Mucosa of stomach (tissue), 1 donor: ENCODE data around the gene HIPK2.

ENCODE experiments used
- H3K27me3 ChIP-seq: one replicate; pipeline ENCODE4 v1.7.0; 2013; ENCODE audit warnings: mild to moderate bottlenecking, low read length; ENCODE audit not compliant: control insufficient read depth, insufficient read depth
- H3K36me3 ChIP-seq: one replicate; pipeline ENCODE4 v1.7.0; 2013; ENCODE audit warnings: low read length; ENCODE audit not compliant: control insufficient read depth, insufficient read depth
- H3K4me1 ChIP-seq: one replicate; pipeline ENCODE4 v1.7.0; 2013; ENCODE audit warnings: mild to moderate bottlenecking, low read length; ENCODE audit not compliant: control insufficient read depth, insufficient read depth
- H3K4me3 ChIP-seq: one replicate; pipeline ENCODE4 v1.7.0; 2013; ENCODE audit warnings: low read length
- H3K9ac ChIP-seq: one replicate; pipeline ENCODE4 v1.7.0; 2013; ENCODE audit warnings: mild to moderate bottlenecking, low read length, moderate library complexity
- H3K9me3 ChIP-seq: one replicate; pipeline ENCODE4 v1.7.0; 2013; ENCODE audit warnings: mild to moderate bottlenecking, low read length, moderate library complexity; ENCODE audit not compliant: control insufficient read depth
- donor health status: Pancreatic carcinoma.

Gene HIPK2

DNA sequence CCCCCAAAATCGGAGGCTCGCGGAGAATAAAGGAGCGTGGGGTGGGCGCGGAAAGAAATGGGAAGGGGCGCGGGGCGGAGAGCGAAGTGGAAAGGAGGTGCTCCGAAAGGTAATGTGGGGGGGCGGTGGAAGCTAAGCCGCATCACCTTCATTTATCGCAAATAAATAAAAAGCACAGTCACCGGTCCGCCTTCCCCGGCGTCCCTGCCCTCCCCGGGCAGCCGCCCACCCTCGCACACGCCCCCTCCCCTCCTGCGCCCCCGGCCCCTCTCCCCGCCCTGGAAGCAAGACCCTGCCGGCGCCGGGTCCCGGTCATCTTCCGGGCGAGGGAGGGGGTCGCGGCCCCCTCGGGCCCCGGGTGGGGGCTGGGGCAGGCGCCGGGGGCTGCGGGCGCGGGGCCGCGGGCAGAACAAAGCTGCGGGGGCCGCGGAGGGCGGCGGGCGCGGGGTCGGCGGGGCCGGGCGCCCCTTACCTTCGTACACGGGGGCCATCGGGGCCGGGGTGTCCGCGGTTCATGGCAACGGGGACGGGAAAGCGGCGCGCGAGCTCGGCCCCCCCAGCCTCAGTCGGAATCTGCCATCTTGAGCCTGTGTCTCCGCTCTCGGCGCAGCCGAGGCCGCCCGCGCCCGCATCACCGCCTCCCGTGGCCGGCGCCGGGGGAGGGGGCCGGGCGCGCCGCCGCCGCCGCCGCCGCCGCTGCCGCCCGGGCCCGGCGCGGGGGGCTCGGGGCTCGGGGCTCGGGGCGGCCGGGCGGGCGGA is 486 bp downstream of the HIPK2 start:
- Histone ChIP-seq H3K36me3 (no peaks in the 10 kb centered on the region), H3K4me3 (peak overlapping the region; percentile 97), H3K9ac (peak overlapping the region; percentile 98), H3K9me3 (no peaks in the 10 kb centered on the region), H3K27me3 (no peaks in the 10 kb centered on the region), H3K4me1 (peaks cover 29% of the 10 kb centered on the region)

DNA sequence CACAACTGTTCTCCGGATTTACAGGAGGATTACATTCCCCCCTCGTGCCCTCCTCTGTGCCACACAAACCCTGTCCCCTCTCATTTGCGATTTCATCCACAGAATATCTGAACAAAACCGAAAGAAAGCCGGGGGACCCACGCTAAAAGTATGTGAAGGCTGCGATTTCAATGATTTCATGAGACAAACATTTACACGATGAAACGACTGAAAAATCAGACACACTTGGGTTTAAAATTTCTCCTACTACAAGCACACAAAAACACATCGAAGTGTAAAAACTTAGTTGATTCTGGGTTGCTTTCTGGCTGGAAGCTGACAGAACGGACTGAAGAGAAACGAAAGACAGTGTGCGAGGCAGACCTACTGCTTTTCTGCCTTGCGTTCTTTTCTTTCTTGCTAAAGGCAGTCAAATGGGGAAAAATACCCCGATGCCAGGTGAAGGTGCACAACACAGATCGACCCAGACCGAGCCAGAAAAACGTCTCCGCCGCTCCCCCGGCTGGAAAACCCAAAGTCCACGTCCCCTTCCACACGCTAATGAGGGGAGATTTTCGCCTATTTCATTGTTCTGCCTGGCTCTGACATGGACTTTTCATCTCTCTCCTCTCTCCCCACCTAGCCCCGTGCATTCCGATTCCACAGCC is 1.2 kb downstream of the HIPK2 start:
- Histone ChIP-seq H3K9ac (peak overlapping the region; percentile 98), H3K27me3 (no peaks in the 10 kb centered on the region), H3K4me1 (peaks cover 36% of the 10 kb centered on the region)

DNA sequence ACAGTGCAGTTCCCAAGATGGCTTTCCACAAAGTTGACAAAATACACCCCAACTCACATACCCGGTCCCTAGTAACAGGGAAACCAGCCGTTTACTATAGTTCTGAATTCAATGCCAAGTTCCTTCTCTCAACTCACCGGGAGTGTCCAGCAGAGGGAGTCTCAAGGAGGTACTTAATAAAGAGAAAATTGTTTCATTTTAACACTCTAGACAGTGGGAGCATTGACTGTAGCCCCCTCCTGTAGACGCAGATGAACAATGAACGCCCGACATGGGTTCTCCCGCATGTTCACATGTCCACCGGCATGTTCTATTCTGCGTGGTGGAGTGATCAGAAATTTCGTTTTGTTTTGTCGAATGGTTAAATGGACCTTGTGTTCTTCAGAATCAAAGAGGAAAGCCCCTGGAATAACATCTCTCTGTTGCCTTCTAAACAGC is 1.9 kb downstream of the HIPK2 start:
- Histone ChIP-seq H3K4me1 (peaks cover 44% of the 10 kb centered on the region), H3K27me3 (no peaks in the 10 kb centered on the region), H3K9ac (peak overlapping the region; percentile 98), H3K9me3 (no peaks in the 10 kb centered on the region), H3K4me3 (peak overlapping the region; percentile 97), H3K36me3 (no peaks in the 10 kb centered on the region)

More for the DNA sequence above, 1.2 kb downstream of the HIPK2 start:
- Histone ChIP-seq H3K9me3 (no peaks in the 10 kb centered on the region), H3K36me3 (no peaks in the 10 kb centered on the region), H3K4me3 (peak overlapping the region; percentile 97)

DNA sequence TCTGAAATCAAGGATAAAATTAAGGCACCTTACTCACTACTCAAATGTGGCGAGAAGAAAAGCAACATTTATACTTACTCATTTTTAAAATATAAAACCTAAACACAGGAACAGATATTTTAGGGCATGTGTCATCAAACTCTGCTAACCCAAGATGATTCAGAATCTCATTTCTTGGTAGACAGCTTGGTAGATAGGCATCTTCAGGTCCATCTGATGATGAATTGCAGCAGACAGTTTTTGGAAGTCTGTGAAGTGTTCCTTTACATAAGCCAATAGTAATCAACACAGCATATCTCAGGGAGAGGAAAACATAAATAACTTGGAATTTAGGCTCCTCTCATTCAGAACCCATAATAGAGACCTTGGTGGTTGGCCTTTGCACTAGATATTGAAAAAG is 3.4 kb downstream of the HIPK2 start:
- Histone ChIP-seq H3K4me1 (peaks cover 44% of the 10 kb centered on the region), H3K9me3 (no peaks in the 10 kb centered on the region), H3K36me3 (no peaks in the 10 kb centered on the region), H3K27me3 (no peaks in the 10 kb centered on the region), H3K9ac (no peak overlapping the region), H3K4me3 (no peak overlapping the region)

DNA sequence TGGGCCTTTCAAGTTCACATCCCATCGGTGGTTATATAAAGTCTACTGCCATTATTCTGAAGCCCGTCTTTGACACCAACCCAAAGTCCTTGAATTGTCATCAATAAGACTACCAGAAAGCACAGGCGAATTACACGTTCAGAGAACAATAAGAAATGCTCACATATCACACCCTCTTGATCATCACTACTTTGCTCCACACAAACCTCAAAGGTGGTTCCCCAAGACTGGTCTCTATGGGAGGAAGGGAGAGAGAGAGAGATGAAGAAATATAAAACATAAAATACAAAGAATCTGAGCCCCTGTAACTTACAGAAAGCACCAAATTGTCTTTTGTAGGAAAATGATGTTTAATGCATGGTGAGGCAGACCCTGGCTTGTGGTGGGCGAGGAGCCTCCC is 4.4 kb downstream of the HIPK2 start:
- Histone ChIP-seq H3K36me3 (no peaks in the 10 kb centered on the region), H3K4me3 (no peak overlapping the region), H3K9me3 (no peaks in the 10 kb centered on the region), H3K4me1 (peaks cover 54% of the 10 kb centered on the region), H3K27me3 (no peaks in the 10 kb centered on the region), H3K9ac (no peak overlapping the region)

DNA sequence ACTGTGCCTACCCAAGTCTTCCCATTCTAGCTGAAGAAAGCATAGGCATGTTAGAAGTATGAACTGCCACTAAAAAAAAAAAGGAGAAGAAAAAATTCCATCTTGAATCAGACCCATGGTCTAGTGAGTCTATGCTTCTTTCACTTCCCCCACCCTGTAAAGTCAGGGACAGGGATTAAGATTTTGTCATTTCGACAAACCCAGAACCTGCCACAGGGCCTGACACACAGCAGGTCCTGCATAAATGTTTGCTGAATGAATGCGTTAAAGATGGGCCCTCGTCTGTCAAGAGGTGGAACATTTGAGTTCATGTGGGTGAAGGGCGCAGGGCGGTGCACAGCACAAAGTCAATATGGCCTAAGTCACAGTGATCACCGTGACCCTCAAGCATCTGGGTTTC is 4.9 kb downstream of the HIPK2 start:
- H3K4me3 ChIP-seq: no peak overlapping the region
- no peaks in the 10 kb centered on the region for H3K27me3 ChIP-seq
- peaks cover 59% of the 10 kb centered on the region for H3K4me1 ChIP-seq
- no peaks in the 10 kb centered on the region for H3K9me3 ChIP-seq
- H3K36me3 ChIP-seq: no peaks in the 10 kb centered on the region
- no peak overlapping the region for H3K9ac ChIP-seq

DNA sequence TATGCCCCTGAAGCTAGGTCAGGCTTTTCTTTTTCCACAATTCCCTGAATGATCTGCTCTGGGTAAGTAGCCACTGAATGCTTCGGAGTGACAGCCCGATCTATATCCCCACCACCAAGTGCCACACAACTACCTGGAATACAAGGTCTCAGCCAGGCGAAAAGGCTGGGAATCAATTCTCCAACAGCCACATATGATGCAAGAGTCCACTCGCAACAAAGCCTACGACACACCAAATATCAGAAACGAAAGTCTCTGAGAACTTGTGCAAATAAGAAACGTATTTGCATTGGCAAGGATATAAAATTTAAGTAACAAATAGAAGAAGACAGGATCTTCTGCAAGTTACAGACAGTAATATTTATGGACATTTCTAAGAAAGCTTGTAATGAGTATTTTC is 5.7 kb downstream of the HIPK2 start:
- no peak overlapping the region for H3K4me3 ChIP-seq
- H3K27me3 ChIP-seq: no peaks in the 10 kb centered on the region
- peaks cover 66% of the 10 kb centered on the region for H3K4me1 ChIP-seq
- no peaks in the 10 kb centered on the region for H3K9me3 ChIP-seq
- H3K9ac ChIP-seq: peak overlapping the region; percentile 53
- H3K36me3 ChIP-seq: no peaks in the 10 kb centered on the region

DNA sequence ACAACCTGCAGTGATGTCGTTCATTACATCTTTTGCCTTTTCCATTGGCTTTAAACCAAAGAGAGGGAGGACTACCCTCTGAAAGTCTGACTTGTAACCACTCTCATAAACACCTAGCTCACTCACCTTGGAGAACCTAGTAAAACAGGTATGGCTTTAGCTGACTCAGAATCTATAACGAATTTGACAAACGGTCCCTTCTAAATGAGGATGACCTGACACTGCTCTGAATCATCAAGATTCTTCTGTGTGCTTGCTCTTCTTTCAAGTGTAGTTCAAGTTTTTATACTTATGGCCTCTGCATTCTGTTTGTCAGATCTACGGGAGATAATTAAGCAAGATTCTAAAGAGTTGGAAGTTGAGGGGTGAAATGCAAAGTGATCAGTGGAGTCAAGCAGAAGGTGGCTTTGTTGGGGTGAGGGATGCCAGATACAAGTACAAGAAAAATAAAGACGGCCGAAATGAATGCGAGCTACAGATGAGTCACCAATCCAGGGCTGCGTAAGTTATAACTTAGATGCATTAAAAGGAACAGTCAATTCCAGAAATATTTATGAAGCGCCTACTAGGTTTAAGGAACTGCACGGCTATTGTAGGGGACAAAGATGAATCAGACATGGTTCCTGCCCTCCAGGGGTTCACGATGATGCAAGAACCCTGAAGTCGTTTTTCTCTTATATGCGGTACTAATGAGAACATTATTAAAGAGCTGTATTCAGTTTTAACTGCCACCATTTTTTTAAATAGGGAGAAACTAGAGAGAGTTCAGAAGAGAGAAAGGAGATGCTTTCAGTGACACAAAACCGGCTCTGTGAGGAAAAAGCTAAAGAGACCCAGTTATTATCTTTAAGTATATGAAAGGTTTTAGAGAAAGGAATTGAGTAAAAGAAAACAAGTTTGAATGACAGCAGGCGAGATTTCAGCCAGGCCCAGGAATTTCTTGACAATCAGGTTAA is 6.5 kb downstream of the HIPK2 start:
- Histone ChIP-seq H3K27me3 (no peaks in the 10 kb centered on the region), H3K9ac (peak overlapping the region; percentile 53), H3K4me3 (no peak overlapping the region), H3K4me1 (peaks cover 67% of the 10 kb centered on the region), H3K36me3 (no peaks in the 10 kb centered on the region), H3K9me3 (no peaks in the 10 kb centered on the region)

DNA sequence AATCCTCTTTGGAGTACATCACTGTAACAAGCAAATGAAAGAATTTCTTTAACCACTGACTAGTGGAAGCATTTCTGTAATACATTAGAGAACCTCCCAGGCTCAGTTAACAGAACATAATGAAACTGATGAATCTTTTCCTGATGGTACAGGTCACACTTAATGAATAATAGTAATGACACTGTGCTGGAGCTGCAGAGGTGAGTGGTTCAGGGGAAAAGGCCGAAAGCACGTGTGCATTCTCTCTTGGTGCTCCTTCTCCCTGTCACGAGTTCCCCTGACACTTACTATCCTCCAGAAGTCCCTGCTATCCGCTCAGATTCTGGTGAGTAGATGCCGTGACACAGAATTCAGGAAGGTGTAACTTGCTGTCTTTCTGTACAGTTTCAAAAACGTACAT is 8.0 kb downstream of the HIPK2 start:
- no peaks in the 10 kb centered on the region for H3K36me3 ChIP-seq
- H3K27me3 ChIP-seq: no peaks in the 10 kb centered on the region
- H3K4me1 ChIP-seq: peaks cover 58% of the 10 kb centered on the region
- H3K4me3 ChIP-seq: no peak overlapping the region
- H3K9me3 ChIP-seq: no peaks in the 10 kb centered on the region
- no peak overlapping the region for H3K9ac ChIP-seq

DNA sequence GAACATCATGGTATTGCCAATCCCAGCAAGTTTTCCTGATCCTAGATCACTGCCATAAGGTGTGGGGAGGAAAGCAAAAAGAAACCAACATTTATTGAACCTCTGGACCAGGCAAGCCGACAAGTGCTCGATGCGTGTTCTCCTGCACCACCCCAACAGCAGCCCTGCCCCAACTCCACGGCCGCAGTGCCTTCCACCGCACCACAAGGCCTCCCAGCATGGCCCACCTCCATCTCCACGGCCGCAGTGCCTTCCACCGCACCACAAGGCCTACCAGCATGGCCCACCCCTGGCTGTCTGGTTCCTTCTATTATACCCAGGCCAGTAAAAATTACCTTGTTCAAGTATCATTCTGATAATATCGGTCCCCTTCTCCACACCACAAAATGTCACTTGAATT is 8.7 kb downstream of the HIPK2 start:
- no peaks in the 10 kb centered on the region for H3K9me3 ChIP-seq
- H3K36me3 ChIP-seq: no peaks in the 10 kb centered on the region
- peaks cover 52% of the 10 kb centered on the region for H3K4me1 ChIP-seq
- H3K4me3 ChIP-seq: no peak overlapping the region
- H3K27me3 ChIP-seq: no peaks in the 10 kb centered on the region
- no peak overlapping the region for H3K9ac ChIP-seq

DNA sequence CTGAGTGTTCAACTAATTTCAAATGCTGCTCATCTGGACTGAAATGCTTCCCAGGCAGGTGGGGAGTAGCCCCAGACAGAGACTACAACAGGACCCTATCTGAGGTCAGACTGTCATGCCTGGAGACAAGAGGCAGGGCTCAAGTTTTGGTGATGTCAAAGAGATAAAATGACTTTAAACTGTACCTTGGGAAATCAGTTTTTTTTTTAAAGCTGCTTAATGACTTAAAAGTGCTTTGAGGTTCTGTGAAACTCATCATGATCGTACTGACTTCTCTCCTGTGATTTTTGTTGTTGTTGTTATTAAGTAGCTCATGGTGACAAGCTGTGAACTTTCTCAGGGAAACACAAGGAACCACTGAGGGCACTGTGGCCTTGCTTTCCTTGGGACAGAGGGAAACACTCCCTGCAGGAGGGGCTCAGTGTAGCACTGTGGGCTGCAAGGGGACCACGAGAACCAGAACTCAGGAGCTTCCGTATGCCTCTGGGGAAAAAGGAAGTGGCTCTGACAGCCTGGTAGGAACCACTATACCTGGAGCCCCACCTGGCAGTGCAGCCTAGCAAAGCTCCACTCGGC is 9.5 kb downstream of the HIPK2 start:
- H3K9me3 ChIP-seq: no peaks in the 10 kb centered on the region
- peaks cover 49% of the 10 kb centered on the region for H3K4me1 ChIP-seq
- no peak overlapping the region for H3K9ac ChIP-seq
- no peaks in the 10 kb centered on the region for H3K27me3 ChIP-seq
- no peak overlapping the region for H3K4me3 ChIP-seq
- H3K36me3 ChIP-seq: no peaks in the 10 kb centered on the region
